GM21360 (cell line): ENCODE data around the gene TEC.

Experiments
- ATAC-seq: cut with Tn5 transposase; IDR thresholded peaks from one replicate; pipeline ENCODE4 v1.9.1; 2021; ENCODE audit warnings: mild to moderate bottlenecking, moderate library complexity; ENCODE audit not compliant: unreplicated experiment

Gene TEC

GRCh38 chr4:48093991-48094416 is 175.6 kb downstream of the TEC start:
- ATAC-seq = no peak

- ATAC-seq = no peak
These were observed 179.0 kb downstream of the TEC start for GRCh38 chr4:48090621-48091020.

- no peak for ATAC-seq
These were observed 183.6 kb downstream of the TEC start for GRCh38 chr4:48085821-48086589.
